ENCODE measurements around the gene PTGR2.

PTGR2 gene

DNA sequence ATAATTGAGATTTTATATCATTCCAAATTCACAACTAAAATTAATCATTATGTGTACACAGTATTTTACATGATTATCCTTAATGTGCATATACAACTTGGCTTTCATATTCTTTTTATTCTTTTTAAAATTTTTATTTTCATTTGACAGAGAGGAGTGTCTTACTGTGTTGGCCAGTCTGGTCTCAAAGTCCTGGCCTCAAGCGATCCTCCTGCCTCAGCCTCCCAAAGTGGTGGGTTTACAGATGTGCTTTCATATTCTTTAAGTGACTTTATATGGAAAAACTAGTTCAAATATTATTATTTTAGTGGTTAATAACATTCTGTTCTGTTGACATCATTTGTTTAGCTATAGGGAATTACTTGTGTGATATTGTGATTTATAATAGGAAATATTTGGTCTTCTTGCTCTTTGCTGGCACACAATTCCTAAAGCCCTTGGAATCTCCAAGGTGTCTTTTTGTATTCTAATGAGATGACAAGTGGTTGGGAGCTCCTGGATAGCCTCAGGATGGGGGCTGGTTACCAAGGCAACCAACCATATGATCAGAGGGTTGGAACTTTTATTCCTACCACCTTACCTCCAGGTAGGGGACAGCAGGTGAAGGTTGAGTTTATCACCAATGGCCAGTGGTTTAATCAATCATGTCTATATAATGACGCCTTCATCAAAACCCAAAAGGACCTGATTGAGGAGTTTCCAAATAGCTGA is 19.0 kb downstream of the PTGR2 start:
- Mint-ChIP-seq H3K4me1 (peaks cover 7% of the 10 kb centered on the region), H3K27me3 (ENCODE audit: low read depth, poor library complexity) (no peaks in the 10 kb centered on the region), H3K9me3 (no peaks in the 10 kb centered on the region), H3K36me3 (ENCODE audit: low read depth) (peaks cover 25% of the 10 kb centered on the region), H3K4me3 (no peak overlapping the region), H3K27ac (no peak overlapping the region)
- no peak for DNase-seq
- TF ChIP-seq, protein P1, sequence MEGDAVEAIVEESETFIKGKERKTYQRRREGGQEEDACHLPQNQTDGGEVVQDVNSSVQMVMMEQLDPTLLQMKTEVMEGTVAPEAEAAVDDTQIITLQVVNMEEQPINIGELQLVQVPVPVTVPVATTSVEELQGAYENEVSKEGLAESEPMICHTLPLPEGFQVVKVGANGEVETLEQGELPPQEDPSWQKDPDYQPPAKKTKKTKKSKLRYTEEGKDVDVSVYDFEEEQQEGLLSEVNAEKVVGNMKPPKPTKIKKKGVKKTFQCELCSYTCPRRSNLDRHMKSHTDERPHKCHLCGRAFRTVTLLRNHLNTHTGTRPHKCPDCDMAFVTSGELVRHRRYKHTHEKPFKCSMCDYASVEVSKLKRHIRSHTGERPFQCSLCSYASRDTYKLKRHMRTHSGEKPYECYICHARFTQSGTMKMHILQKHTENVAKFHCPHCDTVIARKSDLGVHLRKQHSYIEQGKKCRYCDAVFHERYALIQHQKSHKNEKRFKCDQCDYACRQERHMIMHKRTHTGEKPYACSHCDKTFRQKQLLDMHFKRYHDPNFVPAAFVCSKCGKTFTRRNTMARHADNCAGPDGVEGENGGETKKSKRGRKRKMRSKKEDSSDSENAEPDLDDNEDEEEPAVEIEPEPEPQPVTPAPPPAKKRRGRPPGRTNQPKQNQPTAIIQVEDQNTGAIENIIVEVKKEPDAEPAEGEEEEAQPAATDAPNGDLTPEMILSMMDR (IDR thresholded peaks at IDR 0.05), result no peak

DNA sequence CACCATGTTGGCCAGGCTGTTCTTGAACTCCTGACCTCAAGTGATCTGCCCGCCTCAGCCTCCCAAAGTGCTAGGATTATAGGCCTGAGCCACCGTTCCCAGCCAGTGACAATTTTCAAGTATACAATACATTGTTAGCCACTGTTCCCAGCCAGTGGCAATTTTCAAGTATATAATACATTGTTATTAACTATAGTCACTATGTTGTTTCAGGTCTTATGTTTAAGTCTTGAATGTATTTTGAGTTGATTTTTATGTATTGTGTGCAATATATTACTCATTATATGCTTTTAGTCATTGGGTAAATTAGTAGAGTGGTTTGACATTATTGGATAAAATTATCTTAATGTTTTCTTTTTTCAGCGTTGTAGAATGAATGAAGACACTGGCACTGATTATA is 22.0 kb downstream of the PTGR2 start:
- TF ChIP-seq, protein P1 (IDR thresholded peaks at IDR 0.05), result no peak
- Mint-ChIP-seq H3K9me3 (no peaks in the 10 kb centered on the region), H3K27me3 (ENCODE audit: low read depth, poor library complexity) (no peaks in the 10 kb centered on the region), H3K36me3 (ENCODE audit: low read depth) (peaks cover 17% of the 10 kb centered on the region), H3K4me1 (peaks cover 7% of the 10 kb centered on the region), H3K4me3 (no peak overlapping the region), H3K27ac (no peak overlapping the region)
- DNase-seq, result no peak

DNA sequence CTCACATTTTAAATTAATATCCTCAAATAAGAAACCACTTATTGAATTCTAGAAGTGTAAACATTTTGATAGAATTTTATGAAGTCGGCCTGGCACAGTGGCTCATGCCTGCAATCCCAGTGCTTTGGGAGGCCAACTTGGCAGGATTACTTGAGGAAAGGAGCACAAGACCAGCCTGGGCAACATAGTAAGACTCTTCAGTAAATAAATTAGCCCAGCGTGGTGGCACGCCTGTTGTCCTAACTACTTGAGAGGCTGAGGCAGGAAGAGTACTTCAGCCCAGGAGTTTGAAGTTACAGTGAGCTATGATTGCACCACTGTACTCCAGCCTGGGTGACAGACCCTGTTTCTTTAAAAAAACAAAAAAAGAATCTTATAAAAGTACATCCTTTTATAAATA is 26.2 kb downstream of the PTGR2 start:
- H3K4me3 Mint-ChIP-seq, result no peak overlapping the region
- no peaks in the 10 kb centered on the region for H3K9me3 Mint-ChIP-seq
- H3K4me1 Mint-ChIP-seq, result no peaks in the 10 kb centered on the region
- DNase-seq, result no peak
- no peaks in the 10 kb centered on the region for H3K27me3 Mint-ChIP-seq (ENCODE audit: low read depth, poor library complexity)
- peaks cover 16% of the 10 kb centered on the region for H3K36me3 Mint-ChIP-seq (ENCODE audit: low read depth)
- TF ChIP-seq, protein P1 (IDR thresholded peaks at IDR 0.05), result no peak
- no peak overlapping the region for H3K27ac Mint-ChIP-seq

DNA sequence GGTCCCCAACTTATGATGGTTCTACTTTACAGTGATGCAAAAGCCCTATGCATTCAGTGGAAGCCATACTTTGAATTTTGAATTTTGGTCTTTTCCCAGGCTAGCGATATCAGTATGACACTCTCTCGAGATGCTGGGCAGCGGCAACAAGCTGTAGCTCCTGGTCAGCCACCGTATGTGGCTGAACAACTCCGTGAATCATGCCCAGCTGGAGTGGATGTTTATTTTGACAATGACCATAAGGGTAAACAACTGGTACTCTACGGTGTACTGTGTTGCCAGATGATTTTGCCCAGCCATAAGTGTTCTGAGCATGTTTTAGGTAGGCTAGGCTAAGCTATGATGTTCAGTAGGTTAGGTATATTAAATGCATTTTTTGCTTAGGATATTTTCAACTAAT is 26.8 kb downstream of the PTGR2 start:
- no peak for DNase-seq
- Mint-ChIP-seq H3K36me3 (ENCODE audit: low read depth) (peaks cover 20% of the 10 kb centered on the region), H3K4me3 (no peak overlapping the region), H3K4me1 (no peaks in the 10 kb centered on the region), H3K27me3 (ENCODE audit: low read depth, poor library complexity) (no peaks in the 10 kb centered on the region), H3K9me3 (no peaks in the 10 kb centered on the region), H3K27ac (no peak overlapping the region)
- TF ChIP-seq, protein P1 (IDR thresholded peaks at IDR 0.05), result no peak

DNA sequence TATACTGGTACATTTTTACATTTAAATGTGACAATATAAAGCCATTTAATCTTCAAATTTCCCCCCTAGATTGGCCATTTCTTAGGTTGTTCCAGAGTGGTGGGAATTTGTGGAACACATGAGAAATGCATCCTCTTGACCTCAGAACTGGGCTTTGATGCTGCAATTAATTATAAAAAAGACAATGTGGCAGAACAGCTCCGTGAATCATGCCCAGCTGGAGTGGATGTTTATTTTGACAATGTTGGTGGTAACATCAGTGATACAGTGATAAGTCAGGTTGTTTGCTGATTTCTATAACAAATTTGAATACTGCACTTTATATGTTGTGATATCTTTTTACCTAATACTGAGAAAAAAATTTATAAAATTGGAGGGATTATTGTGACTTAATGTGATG is 27.4 kb downstream of the PTGR2 start:
- H3K4me3 Mint-ChIP-seq, result no peak overlapping the region
- DNase-seq, result no peak
- peaks cover 19% of the 10 kb centered on the region for H3K36me3 Mint-ChIP-seq (ENCODE audit: low read depth)
- H3K9me3 Mint-ChIP-seq, result no peaks in the 10 kb centered on the region
- H3K27me3 Mint-ChIP-seq (ENCODE audit: low read depth, poor library complexity), result no peaks in the 10 kb centered on the region
- no peaks in the 10 kb centered on the region for H3K4me1 Mint-ChIP-seq
- no peak overlapping the region for H3K27ac Mint-ChIP-seq
- TF ChIP-seq, protein P1 (IDR thresholded peaks at IDR 0.05), result no peak
